Measurements from ENCODE around the gene HNRNPC. TPM values are rescaled to one million over a fixed set of nuclear protein-coding genes. Genes with fewer than 3 reads are reported as not detected.
A peak's percentile ranks its signal among the peaks of the same experiment; 100 is the strongest.

Gene HNRNPC
- total RNA-seq, 4 donors from 2014 or later, result 356 to 544 (median 505) TPM

GRCh38 chr14:21244544-21244943 lies 24.7 kb downstream of the HNRNPC start:
- peaks cover 6 to 79% (median 6%) of the 10 kb centered on the region in 3 donors for H3K4me1 ChIP-seq
- H3K4me3 ChIP-seq, result no peak overlapping the region
- peaks cover 0 to 31% of the 10 kb centered on the region in 2 donors for H3K36me3 ChIP-seq
- H3K27me3 ChIP-seq, result no peaks in the 10 kb centered on the region
- H3K27ac ChIP-seq, result no peak overlapping the region
- H3K9me3 ChIP-seq, result no peaks in the 10 kb centered on the region
- WGBS, 2 donors (ENCODE audit: low coverage in 1 of 2), result 61 to 76% methylated on average over 5 to 7 of the region's 7 CpGs
- TF ChIP-seq, protein P1, sequence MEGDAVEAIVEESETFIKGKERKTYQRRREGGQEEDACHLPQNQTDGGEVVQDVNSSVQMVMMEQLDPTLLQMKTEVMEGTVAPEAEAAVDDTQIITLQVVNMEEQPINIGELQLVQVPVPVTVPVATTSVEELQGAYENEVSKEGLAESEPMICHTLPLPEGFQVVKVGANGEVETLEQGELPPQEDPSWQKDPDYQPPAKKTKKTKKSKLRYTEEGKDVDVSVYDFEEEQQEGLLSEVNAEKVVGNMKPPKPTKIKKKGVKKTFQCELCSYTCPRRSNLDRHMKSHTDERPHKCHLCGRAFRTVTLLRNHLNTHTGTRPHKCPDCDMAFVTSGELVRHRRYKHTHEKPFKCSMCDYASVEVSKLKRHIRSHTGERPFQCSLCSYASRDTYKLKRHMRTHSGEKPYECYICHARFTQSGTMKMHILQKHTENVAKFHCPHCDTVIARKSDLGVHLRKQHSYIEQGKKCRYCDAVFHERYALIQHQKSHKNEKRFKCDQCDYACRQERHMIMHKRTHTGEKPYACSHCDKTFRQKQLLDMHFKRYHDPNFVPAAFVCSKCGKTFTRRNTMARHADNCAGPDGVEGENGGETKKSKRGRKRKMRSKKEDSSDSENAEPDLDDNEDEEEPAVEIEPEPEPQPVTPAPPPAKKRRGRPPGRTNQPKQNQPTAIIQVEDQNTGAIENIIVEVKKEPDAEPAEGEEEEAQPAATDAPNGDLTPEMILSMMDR (IDR thresholded peaks at IDR 0.05), result no peak
- TF ChIP-seq POLR2A (IDR thresholded peaks at IDR 0.05) (no peak), POLR2AphosphoS5 (IDR thresholded peaks at IDR 0.05) (no peak), EP300 (IDR thresholded peaks at IDR 0.05) (no peak)
- ATAC-seq, result no peak

GRCh38 chr14:21241218-21241819 lies 27.9 kb downstream of the HNRNPC start:
- ATAC-seq, result no peak
- H3K4me3 ChIP-seq, result no peak overlapping the region
- no peaks in the 10 kb centered on the region for H3K9me3 ChIP-seq
- TF ChIP-seq POLR2AphosphoS5 (IDR thresholded peaks at IDR 0.05) (no peak), POLR2A (IDR thresholded peaks at IDR 0.05) (no peak), EP300 (IDR thresholded peaks at IDR 0.05) (no peak)
- TF ChIP-seq, protein P1 (IDR thresholded peaks at IDR 0.05), result peak in 3 of 4 experiments; percentile 26 to 43 (median 30)
- peak overlapping the region in 1 of 4 donors; percentile 3 for H3K27ac ChIP-seq
- 71 to 100% methylated on average over 1 of the region's 1 CpG for whole genome bisulfite sequencing, 2 donors (ENCODE audit: low coverage in 1 of 2)
- H3K4me1 ChIP-seq, result peaks cover 13 to 87% (median 15%) of the 10 kb centered on the region in 3 donors
- no peaks in the 10 kb centered on the region for H3K27me3 ChIP-seq
- peaks cover 0 to 25% of the 10 kb centered on the region in 2 donors for H3K36me3 ChIP-seq

GRCh38 chr14:21240417-21240816 lies 28.8 kb downstream of the HNRNPC start:
- TF ChIP-seq POLR2A (IDR thresholded peaks at IDR 0.05), result no peak
- no peak for TF ChIP-seq EP300 (IDR thresholded peaks at IDR 0.05)
- no peak for TF ChIP-seq POLR2AphosphoS5 (IDR thresholded peaks at IDR 0.05)
- TF ChIP-seq, protein P1 (IDR thresholded peaks at IDR 0.05), result no peak
- Histone ChIP-seq H3K27ac (no peak overlapping the region), H3K9me3 (no peaks in the 10 kb centered on the region), H3K36me3 (peaks cover 0 to 25% of the 10 kb centered on the region in 2 donors), H3K4me3 (no peak overlapping the region), H3K27me3 (no peaks in the 10 kb centered on the region), H3K4me1 (peaks cover 15 to 87% (median 17%) of the 10 kb centered on the region in 3 donors)
- ATAC-seq, result no peak
- WGBS, 2 donors (ENCODE audit: low coverage in 1 of 2), result 47 to 71% methylated on average over 2 of the region's 2 CpGs

DNA sequence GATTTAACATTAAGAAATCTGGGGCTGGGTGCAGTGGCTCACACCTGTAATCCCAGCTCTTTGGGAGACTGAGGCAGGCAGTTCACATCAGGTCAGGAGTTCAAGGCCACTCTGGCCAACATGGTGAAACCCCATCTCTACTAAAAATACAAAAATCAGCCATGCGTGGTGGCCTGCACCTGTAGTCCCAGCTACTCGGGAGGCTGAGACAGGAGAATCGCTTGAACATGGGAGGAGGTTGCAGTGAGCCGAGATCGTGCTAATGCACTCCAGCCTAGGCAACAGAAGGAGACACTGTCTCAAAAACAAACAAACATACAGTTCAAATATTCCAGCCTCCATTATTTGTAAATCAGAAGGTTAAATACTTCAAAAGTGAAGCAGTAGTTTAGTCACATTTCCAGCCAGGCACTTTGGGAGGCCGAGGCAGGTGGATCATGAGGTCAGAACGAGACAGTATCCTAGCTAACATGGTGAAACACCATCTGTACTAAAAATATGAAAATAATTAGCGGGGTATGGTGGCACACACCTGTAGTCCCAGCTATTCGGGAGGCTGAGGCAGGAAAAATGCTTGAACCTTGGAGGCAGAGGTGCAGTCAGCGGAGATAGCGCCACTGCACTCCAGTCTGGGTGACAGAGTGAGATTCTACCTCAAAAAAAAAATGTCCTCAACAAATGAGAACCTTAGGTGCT lies 30.3 kb downstream of the HNRNPC start:
- Histone ChIP-seq H3K4me3 (no peak overlapping the region), H3K27me3 (no peaks in the 10 kb centered on the region), H3K27ac (no peak overlapping the region), H3K4me1 (peaks cover 20 to 89% (median 23%) of the 10 kb centered on the region in 3 donors), H3K9me3 (no peaks in the 10 kb centered on the region), H3K36me3 (peaks cover 0 to 19% of the 10 kb centered on the region in 2 donors)
- ATAC-seq, result no peak
- WGBS, 2 donors (ENCODE audit: low coverage in 1 of 2), result 89 to 94% methylated on average over 6 to 9 of the region's 11 CpGs
- no peak for TF ChIP-seq EP300 (IDR thresholded peaks at IDR 0.05)
- TF ChIP-seq, protein P1 (IDR thresholded peaks at IDR 0.05), result no peak
- TF ChIP-seq POLR2AphosphoS5 (IDR thresholded peaks at IDR 0.05), result no peak
- no peak for TF ChIP-seq POLR2A (IDR thresholded peaks at IDR 0.05)

Measured in gastroesophageal sphincter (tissue), 4 donors.